IMR-90 (cell line): ENCODE results near the gene PAX1. TPM values are rescaled to one million over a fixed set of nuclear protein-coding genes. Genes with fewer than 3 reads are reported as not detected.

Experiments
- ATAC-seq: fragments of 200-7000 bp; cut with Tn5 transposase; 2 replicates; pipeline ENCODE4 v1.9.1; 2020; ENCODE audit warnings: low read depth, mild to moderate bottlenecking, moderate library complexity
- BruUV-seq: library from RNA; stranded (reverse); fragments of 400-500 nt; replicated peaks from 2 replicates; lab custom pipeline; 2021; lab: Mats Ljungman, UMichigan
- CTCF ChIA-PET: fragments of 300-600 bp; formaldehyde crosslinking; extraction: SDS; loops from one replicate; lab custom pipeline; 2021; ENCODE audit warnings: antibody characterized with exemption; lab: Yijun Ruan, JAX
- POLR2A ChIA-PET: fragments of 300-600 bp; sonication (Branson Sonifier 250); formaldehyde crosslinking; loops from one replicate; lab custom pipeline; 2022; ENCODE audit warnings: antibody characterized with exemption; ENCODE audit not compliant: unreplicated experiment; lab: Charles Lee
- DNase-seq: peaks from one replicate; pipeline ENCODE4 v3.0.0; 2013
- H2AFZ ChIP-seq: replicated peaks from 2 replicates; pipeline ENCODE3; 2013; ENCODE audit warnings: low read length, mild to moderate bottlenecking; ENCODE audit not compliant: poor library complexity
- H2AK5ac ChIP-seq: 2 replicates; pipeline ENCODE4 v1.6.1; 2013; ENCODE audit warnings: low read depth, low read length, inconsistent platforms
- H2AK9ac ChIP-seq: replicated peaks from 2 replicates; pipeline ENCODE3; 2013; ENCODE audit warnings: mild to moderate bottlenecking, low read depth, low read length, moderate library complexity; ENCODE audit not compliant: poor library complexity
- H2BK120ac ChIP-seq: 2 replicates; pipeline ENCODE4 v1.6.1; 2013; ENCODE audit warnings: low read depth, low read length, inconsistent platforms
- H2BK15ac ChIP-seq: 3 replicates; pipeline ENCODE4 v1.6.1; 2013; ENCODE audit warnings: low read depth, low read length, inconsistent platforms
- H2BK20ac ChIP-seq: 2 replicates; pipeline ENCODE4 v1.6.1; 2013; ENCODE audit warnings: low read depth, mild to moderate bottlenecking, inconsistent platforms, low read length, moderate library complexity
- H2BK5ac ChIP-seq: 2 replicates; pipeline ENCODE4 v1.6.1; 2013; ENCODE audit warnings: mild to moderate bottlenecking, low read depth, low read length, inconsistent platforms; ENCODE audit not compliant: poor library complexity, severe bottlenecking
- H3K14ac ChIP-seq: replicated peaks from 2 replicates; pipeline ENCODE4 v1.6.1; 2013; ENCODE audit warnings: low read depth, low read length, inconsistent platforms
- H3K18ac ChIP-seq: 2 replicates; pipeline ENCODE4 v1.6.1; 2013; ENCODE audit warnings: low read depth, low read length, control low read depth
- H3K23ac ChIP-seq: 2 replicates; pipeline ENCODE4 v1.6.1; 2013; ENCODE audit warnings: low read depth, low read length, inconsistent platforms
- H3K27ac ChIP-seq: 2 replicates; pipeline ENCODE4 v1.5.1; 2013; ENCODE audit warnings: mild to moderate bottlenecking, control low read depth, low read length; ENCODE audit not compliant: insufficient read depth
- H3K27me3 ChIP-seq: 2 replicates; pipeline ENCODE4 v1.6.1; 2013; ENCODE audit warnings: low read length; ENCODE audit not compliant: control insufficient read depth, insufficient read depth
- H3K36me3 ChIP-seq: 2 replicates; pipeline ENCODE4 v1.6.1; 2013; ENCODE audit warnings: low read length, mixed read lengths; ENCODE audit not compliant: control insufficient read depth, insufficient read depth
- H3K4ac ChIP-seq: 2 replicates; pipeline ENCODE4 v1.6.1; 2013; ENCODE audit warnings: low read depth, low read length, inconsistent platforms
- H3K4me1 ChIP-seq: 2 replicates; pipeline ENCODE4 v1.6.1; 2013; ENCODE audit warnings: low read length, mixed read lengths; ENCODE audit not compliant: control insufficient read depth, insufficient read depth
- H3K4me2 ChIP-seq: 2 replicates; pipeline ENCODE4 v1.6.1; 2013; ENCODE audit warnings: low read depth, mild to moderate bottlenecking, control low read depth, low read length, moderate library complexity
- H3K4me3 ChIP-seq: 2 replicates; pipeline ENCODE4 v1.5.1; 2013; ENCODE audit warnings: low read depth, mild to moderate bottlenecking, control low read depth, low read length, moderate library complexity; ENCODE audit not compliant: insufficient read depth
- H3K56ac ChIP-seq: 2 replicates; pipeline ENCODE4 v1.6.1; 2013; ENCODE audit warnings: low read length, inconsistent platforms; ENCODE audit not compliant: insufficient read depth; ENCODE audit errors: extremely low read depth
- H3K79me1 ChIP-seq, 2 experiments: 2 replicates each; pipeline ENCODE4 v1.6.1; 2013; ENCODE audit warnings: low read length in 2 of 2, inconsistent platforms in 1 of 2, low read depth in 1 of 2
- H3K9ac ChIP-seq: 2 replicates; pipeline ENCODE4 v1.6.1; 2013; ENCODE audit warnings: low read depth, low read length, control low read depth
- H3K9me1 ChIP-seq: 2 replicates; pipeline ENCODE4 v1.6.1; 2013; ENCODE audit warnings: low read length, inconsistent platforms; ENCODE audit not compliant: insufficient read depth
- H3K9me3 ChIP-seq: 2 replicates; pipeline ENCODE4 v1.6.1; 2013; ENCODE audit warnings: low read length; ENCODE audit not compliant: control insufficient read depth, insufficient read depth
- H4K20me1 ChIP-seq: 2 replicates; pipeline ENCODE4 v1.6.1; 2013; ENCODE audit warnings: low read length, inconsistent platforms; ENCODE audit not compliant: insufficient read depth
- H4K5ac ChIP-seq: 2 replicates; pipeline ENCODE4 v1.6.1; 2013; ENCODE audit warnings: mild to moderate bottlenecking, low read depth, low read length, control low read depth
- H4K8ac ChIP-seq, 2 experiments: 2 replicates each; pipeline ENCODE4 v1.6.1; 2013; ENCODE audit warnings: low read depth in 2 of 2, low read length in 2 of 2, control low read depth in 1 of 2, inconsistent platforms in 1 of 2
- H4K91ac ChIP-seq: 2 replicates; pipeline ENCODE4 v1.6.1; 2013; ENCODE audit warnings: low read depth, low read length, inconsistent platforms; ENCODE audit not compliant: insufficient read depth
- BHLHE40 ChIP-seq: fragments of 150-350 bp; IDR thresholded peaks from 2 replicates; pipeline ENCODE4 v1.6.1; 2016; ENCODE audit warnings: mild to moderate bottlenecking, low read depth, low read length
- CEBPB ChIP-seq: IDR thresholded peaks from 2 replicates; pipeline ENCODE4 v1.6.1; 2012; ENCODE audit warnings: low read depth, low read length, improper control_type of control experiment
- CHD1 ChIP-seq: IDR thresholded peaks from 2 replicates; pipeline ENCODE4 v1.6.1; 2012; ENCODE audit warnings: low read depth, low read length, improper control_type of control experiment
- ELK1 ChIP-seq: fragments of 150-350 bp; IDR thresholded peaks from 2 replicates; pipeline ENCODE4 v1.6.1; 2016; ENCODE audit warnings: low read depth, mild to moderate bottlenecking, low read length, moderate library complexity, borderline replicate concordance
- FOS ChIP-seq: fragments of 150-350 bp; IDR thresholded peaks from 2 replicates; pipeline ENCODE4 v1.6.1; 2016; ENCODE audit warnings: low read depth, low read length
- MAFK ChIP-seq: IDR thresholded peaks from 2 replicates; pipeline ENCODE4 v1.6.1; 2012; ENCODE audit warnings: low read depth, low read length, improper control_type of control experiment
- MAZ ChIP-seq: IDR thresholded peaks from 2 replicates; pipeline ENCODE4 v1.6.1; 2012; ENCODE audit warnings: low read depth, mild to moderate bottlenecking, low read length, improper control_type of control experiment, moderate library complexity, borderline replicate concordance
- MXI1 ChIP-seq: IDR thresholded peaks from 2 replicates; pipeline ENCODE4 v1.6.1; 2012; ENCODE audit warnings: low read depth, mild to moderate bottlenecking, low read length, moderate library complexity, borderline replicate concordance
- NFE2L2 ChIP-seq: fragments of 150-350 bp; IDR thresholded peaks from 2 replicates; pipeline ENCODE4 v1.6.1; 2016; ENCODE audit warnings: low read depth, mild to moderate bottlenecking, low read length
- POLR2A ChIP-seq: IDR thresholded peaks from 2 replicates; pipeline ENCODE4 v1.6.1; 2012; ENCODE audit warnings: mild to moderate bottlenecking, low read depth, low read length
- RAD21 ChIP-seq: IDR thresholded peaks from 2 replicates; pipeline ENCODE4 v1.6.1; 2012; ENCODE audit warnings: low read length, improper control_type of control experiment
- RCOR1 ChIP-seq: IDR thresholded peaks from 2 replicates; pipeline ENCODE4 v1.6.1; 2012; ENCODE audit warnings: mild to moderate bottlenecking, low read length, improper control_type of control experiment; ENCODE audit not compliant: insufficient replicate concordance
- RFX5 ChIP-seq: IDR thresholded peaks from 2 replicates; pipeline ENCODE4 v1.8.0; 2012; ENCODE audit warnings: low read depth, mild to moderate bottlenecking, low read length, moderate library complexity
- SMC3 ChIP-seq: fragments of 150-350 bp; IDR thresholded peaks from 2 replicates; pipeline ENCODE4 v1.6.1; 2016; ENCODE audit warnings: low read depth, mild to moderate bottlenecking, antibody characterized with exemption, low read length, moderate library complexity
- whole genome bisulfite sequencing, 2 experiments: methylation state at CpG; one replicate each; pipeline versions ENCODE4 v1.1.5 to v1.1.7; 2013; ENCODE audit warnings: missing lambda C conversion rate in 2 of 2; ENCODE audit not compliant: insufficient read length in 1 of 2; ENCODE audit errors: extremely low coverage in 2 of 2; 5-methylcytosine and 5-hydroxymethylcytosine counted together
- dilution Hi-C: fragments of 300-500 bp; cut with HindIII; formaldehyde crosslinking; loops from one replicate; pipeline ENCODE4 v1.14.3; 2018; ENCODE audit warnings: low sequenced_read_pairs; ENCODE audit not compliant: unreplicated experiment
- in situ Hi-C: fragments of 300-500 bp; cut with MboI; formaldehyde crosslinking; loops from 3 replicates; pipeline ENCODE4 v1.14.3; 2019; ENCODE audit warnings: low sequenced_read_pairs, inconsistent platforms, mixed read lengths
- intact Hi-C: fragments of 100-400 bp; cut with micrococcal nuclease; formaldehyde crosslinking; loops from 2 replicates; pipeline ENCODE4 v1.10.0; 2022
- polyA plus RNA-seq, 3 experiments: library from polyadenylated mRNA; depleted of rRNA; stranded (reverse); fragments of >200 nt; gene quantifications; 2 replicates each; pipeline ENCODE4 v1.2.3, GENCODE V29; 2012; ENCODE audit warnings: low replicate concordance in 1 of 3
- total RNA-seq: library from RNA; depleted of rRNA; stranded (reverse); fragments of >200 nt; gene quantifications from 2 replicates; pipeline ENCODE4 v1.2.3, GENCODE V29; 2012
- TF ChIP-seq, protein P1 (sequence below): fragments of 150-350 bp; IDR thresholded peaks from 2 replicates; pipeline ENCODE4 v1.6.1; 2017; ENCODE audit warnings: mild to moderate bottlenecking, antibody characterized with exemption, low read length, low read depth
- TF ChIP-seq, protein P2 (sequence below): conservative IDR thresholded peaks from 2 replicates; pipeline ENCODE4 v1.5.1; 2012; ENCODE audit warnings: mild to moderate bottlenecking, low read depth, low read length, improper control_type of control experiment

Gene PAX1
- total and polyA plus RNA-seq, 2 of the 4 experiments (the other 2 are of a cell fraction) = not detected

DNA sequence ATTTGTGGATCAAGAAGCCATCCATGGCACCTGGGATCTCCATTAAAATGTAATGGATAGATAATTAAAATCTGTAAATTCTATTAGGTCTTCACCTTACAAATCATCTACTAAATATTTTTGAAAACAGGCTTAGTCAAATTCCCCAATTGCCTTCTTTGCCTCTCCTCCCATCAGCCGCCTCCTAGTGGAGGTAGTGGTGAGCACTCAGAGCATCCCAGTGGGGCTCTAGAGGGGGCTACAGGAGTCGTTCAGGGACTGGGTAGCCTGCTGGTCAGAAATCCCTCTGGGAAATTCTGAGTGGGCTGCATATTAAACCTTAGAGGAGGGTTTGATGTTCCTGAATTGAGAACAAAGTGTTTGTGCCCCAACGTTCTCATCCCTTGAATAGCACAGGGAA, 20.8 kb upstream of the PAX1 start:
- Histone ChIP-seq H2BK5ac (no peak overlapping the region), H3K27me3 (no peaks in the 10 kb centered on the region), H4K8ac (no peak overlapping the region), H3K56ac (no peak overlapping the region), H2BK120ac (no peak overlapping the region), H4K20me1 (no peaks in the 10 kb centered on the region), H4K91ac (no peak overlapping the region), H3K4me2 (no peak overlapping the region), H2AFZ (no peak overlapping the region), H3K36me3 (no peaks in the 10 kb centered on the region), H3K9me1 (no peaks in the 10 kb centered on the region), H3K23ac (no peak overlapping the region), H2BK15ac (no peak overlapping the region), H2AK9ac (no peak overlapping the region), H3K9ac (no peak overlapping the region), H4K5ac (no peak overlapping the region), H3K4me1 (no peaks in the 10 kb centered on the region), H3K18ac (no peak overlapping the region), H3K9me3 (peaks cover 2% of the 10 kb centered on the region; the same call in 1 of the 2 replicates), H3K4ac (no peak overlapping the region), H3K14ac (no peak overlapping the region), H3K79me1 (no peaks in the 10 kb centered on the region), H2AK5ac (no peak overlapping the region), H3K4me3 (no peak overlapping the region), H2BK20ac (no peak overlapping the region), H3K27ac (no peak overlapping the region)
- no peak for TF ChIP-seq ELK1
- no peak for TF ChIP-seq NFE2L2
- no peak for TF ChIP-seq MXI1
- TF ChIP-seq RFX5 = no peak
- no peak for TF ChIP-seq POLR2A
- TF ChIP-seq RCOR1 = no peak
- TF ChIP-seq RAD21 = no peak
- no peak for TF ChIP-seq MAFK
- TF ChIP-seq MAZ = no peak
- TF ChIP-seq, protein P1, sequence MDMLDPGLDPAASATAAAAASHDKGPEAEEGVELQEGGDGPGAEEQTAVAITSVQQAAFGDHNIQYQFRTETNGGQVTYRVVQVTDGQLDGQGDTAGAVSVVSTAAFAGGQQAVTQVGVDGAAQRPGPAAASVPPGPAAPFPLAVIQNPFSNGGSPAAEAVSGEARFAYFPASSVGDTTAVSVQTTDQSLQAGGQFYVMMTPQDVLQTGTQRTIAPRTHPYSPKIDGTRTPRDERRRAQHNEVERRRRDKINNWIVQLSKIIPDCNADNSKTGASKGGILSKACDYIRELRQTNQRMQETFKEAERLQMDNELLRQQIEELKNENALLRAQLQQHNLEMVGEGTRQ = no peak
- no peak for TF ChIP-seq SMC3
- TF ChIP-seq CHD1 = no peak
- no peak for TF ChIP-seq CEBPB
- no peak for TF ChIP-seq FOS
- TF ChIP-seq, protein P2, sequence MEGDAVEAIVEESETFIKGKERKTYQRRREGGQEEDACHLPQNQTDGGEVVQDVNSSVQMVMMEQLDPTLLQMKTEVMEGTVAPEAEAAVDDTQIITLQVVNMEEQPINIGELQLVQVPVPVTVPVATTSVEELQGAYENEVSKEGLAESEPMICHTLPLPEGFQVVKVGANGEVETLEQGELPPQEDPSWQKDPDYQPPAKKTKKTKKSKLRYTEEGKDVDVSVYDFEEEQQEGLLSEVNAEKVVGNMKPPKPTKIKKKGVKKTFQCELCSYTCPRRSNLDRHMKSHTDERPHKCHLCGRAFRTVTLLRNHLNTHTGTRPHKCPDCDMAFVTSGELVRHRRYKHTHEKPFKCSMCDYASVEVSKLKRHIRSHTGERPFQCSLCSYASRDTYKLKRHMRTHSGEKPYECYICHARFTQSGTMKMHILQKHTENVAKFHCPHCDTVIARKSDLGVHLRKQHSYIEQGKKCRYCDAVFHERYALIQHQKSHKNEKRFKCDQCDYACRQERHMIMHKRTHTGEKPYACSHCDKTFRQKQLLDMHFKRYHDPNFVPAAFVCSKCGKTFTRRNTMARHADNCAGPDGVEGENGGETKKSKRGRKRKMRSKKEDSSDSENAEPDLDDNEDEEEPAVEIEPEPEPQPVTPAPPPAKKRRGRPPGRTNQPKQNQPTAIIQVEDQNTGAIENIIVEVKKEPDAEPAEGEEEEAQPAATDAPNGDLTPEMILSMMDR = no peak
- no peak for TF ChIP-seq BHLHE40
- DNase-seq = no peak
- ATAC-seq = no peak
- dilution Hi-C loops (no loop called here), in situ Hi-C loops (no loop called here), intact Hi-C loops (no loop called here)
- BruUV-seq = no TSS peak
- CTCF ChIA-PET = no interaction called here
- POLR2A ChIA-PET = no interaction called here
- 80% methylated on average over 1 of the region's 3 CpGs; no CpG with 5 or more reads in 1 of the 2 experiments for WGBS, 2 experiments
